ENCODE measurements around the gene CPNE2.

Gene CPNE2

GRCh38 chr16:57110937-57111336, 18.6 kb downstream of the CPNE2 start:
- H3K27ac ChIP-seq, result no peak overlapping the region
- TF ChIP-seq CTCF (conservative IDR thresholded peaks at IDR 0.05) (no peak), ZFX (IDR thresholded peaks at IDR 0.05) (no peak)

GRCh38 chr16:57111420-57111819, 19.0 kb downstream of the CPNE2 start:
- TF ChIP-seq ZFX (IDR thresholded peaks at IDR 0.05) (no peak), CTCF (conservative IDR thresholded peaks at IDR 0.05) (no peak)

GRCh38 chr16:57112403-57113041, 20.1 kb downstream of the CPNE2 start:
- TF ChIP-seq CTCF (conservative IDR thresholded peaks at IDR 0.05), result no peak
- no peak for TF ChIP-seq ZFX (IDR thresholded peaks at IDR 0.05)
- H3K27ac ChIP-seq, result no peak overlapping the region

More at GRCh38 chr16:57111420-57111819, 19.0 kb downstream of the CPNE2 start:
- no peak overlapping the region for H3K27ac ChIP-seq

GRCh38 chr16:57113042-57113453, 20.7 kb downstream of the CPNE2 start:
- no peak overlapping the region for H3K27ac ChIP-seq
- no peak for TF ChIP-seq ZFX (IDR thresholded peaks at IDR 0.05)

GRCh38 chr16:57113664-57114063, 21.3 kb downstream of the CPNE2 start:
- no peak for TF ChIP-seq ZFX (IDR thresholded peaks at IDR 0.05)
- TF ChIP-seq CTCF (conservative IDR thresholded peaks at IDR 0.05), result no peak
- H3K27ac ChIP-seq, result no peak overlapping the region

- TF ChIP-seq CTCF (conservative IDR thresholded peaks at IDR 0.05) (no peak), ZFX (IDR thresholded peaks at IDR 0.05) (no peak)
- no peak overlapping the region for H3K27ac ChIP-seq
Measured at GRCh38 chr16:57115168-57115513, 22.8 kb downstream of the CPNE2 start.

- H3K27ac ChIP-seq, result no peak overlapping the region
- TF ChIP-seq ZFX (IDR thresholded peaks at IDR 0.05), result no peak
- TF ChIP-seq CTCF (conservative IDR thresholded peaks at IDR 0.05), result no peak
Measured at GRCh38 chr16:57115514-57116182, 23.3 kb downstream of the CPNE2 start.
